ENCODE measurements around the gene TESMIN. TPM values are rescaled to one million over a fixed set of nuclear protein-coding genes. Genes with fewer than 3 reads are reported as not detected.

TESMIN gene
- total RNA-seq, 2 experiments from 2014 or later, result 3.4 to 4.9 TPM

- CTCF ChIA-PET, result no interaction called here
- peaks cover 5% of the 10 kb centered on the region for H3K27me3 Mint-ChIP-seq
- POLR2A ChIA-PET, result no interaction called here
- no peak for ATAC-seq
- no peaks in the 10 kb centered on the region for H3K4me1 Mint-ChIP-seq (ENCODE audit: low read depth)
- H3K9me3 Mint-ChIP-seq, result peaks cover 9% of the 10 kb centered on the region
- no peak overlapping the region for H3K27ac Mint-ChIP-seq
- H3K36me3 Mint-ChIP-seq (ENCODE audit: low read depth), result peaks cover 5% of the 10 kb centered on the region
- intact Hi-C loops (cut with micrococcal nuclease), result no loop called here
- DNase-seq, result no peak
- TF ChIP-seq CTCF (IDR thresholded peaks at IDR 0.05), result no peak
- H3K4me3 Mint-ChIP-seq, result no peak overlapping the region
Observed at GRCh38 chr11:68721075-68721474, 30.2 kb downstream of the TESMIN start.

- CTCF ChIA-PET, result no interaction called here
Observed at GRCh38 chr11:68715456-68716122, 35.7 kb downstream of the TESMIN start.

GRCh38 chr11:68714060-68714856 is 37.1 kb downstream of the TESMIN start:
- no peak for DNase-seq
- ChIA-PET POLR2A (interaction anchor here (0.6 kb wide), 1 partner anchor 15 kb away, joined by 4 read pairs; no protein-coding TSS in a partner anchor), CTCF (interaction anchor here (1.0 kb wide), 1 partner anchor 85 kb away, joined by 3 read pairs; no protein-coding TSS in a partner anchor)
- TF ChIP-seq CTCF (IDR thresholded peaks at IDR 0.05), result no peak
- Mint-ChIP-seq H3K27ac (no peak overlapping the region), H3K36me3 (ENCODE audit: low read depth) (no peaks in the 10 kb centered on the region), H3K4me1 (ENCODE audit: low read depth) (no peaks in the 10 kb centered on the region), H3K9me3 (no peaks in the 10 kb centered on the region), H3K4me3 (no peak overlapping the region), H3K27me3 (no peaks in the 10 kb centered on the region)
- ATAC-seq, result no peak
- intact Hi-C loops (cut with micrococcal nuclease), result no loop called here

More at GRCh38 chr11:68715456-68716122, 35.7 kb downstream of the TESMIN start:
- ATAC-seq, result no peak
- peaks cover 9% of the 10 kb centered on the region for H3K9me3 Mint-ChIP-seq
- intact Hi-C loops (cut with micrococcal nuclease), result no loop called here
- no peak for DNase-seq
- peaks cover 5% of the 10 kb centered on the region for H3K27me3 Mint-ChIP-seq
- no peak overlapping the region for H3K4me3 Mint-ChIP-seq
- POLR2A ChIA-PET, result no interaction called here
- H3K4me1 Mint-ChIP-seq (ENCODE audit: low read depth), result no peaks in the 10 kb centered on the region
- no peak for TF ChIP-seq CTCF (IDR thresholded peaks at IDR 0.05)
- H3K27ac Mint-ChIP-seq, result no peak overlapping the region
- H3K36me3 Mint-ChIP-seq (ENCODE audit: low read depth), result peaks cover 5% of the 10 kb centered on the region

GRCh38 chr11:68711114-68711513 is 40.2 kb downstream of the TESMIN start:
- Mint-ChIP-seq H3K27me3 (no peaks in the 10 kb centered on the region), H3K4me1 (ENCODE audit: low read depth) (no peaks in the 10 kb centered on the region), H3K27ac (no peak overlapping the region), H3K9me3 (no peaks in the 10 kb centered on the region), H3K36me3 (ENCODE audit: low read depth) (no peaks in the 10 kb centered on the region), H3K4me3 (no peak overlapping the region)
- ChIA-PET CTCF (no interaction called here), POLR2A (interaction anchor here (0.8 kb wide), 1 partner anchor 61 kb away, joined by 3 read pairs; no protein-coding TSS in a partner anchor)
- TF ChIP-seq CTCF (IDR thresholded peaks at IDR 0.05), result no peak
- DNase-seq (no peak), ATAC-seq (no peak)
- intact Hi-C loops (cut with micrococcal nuclease), result no loop called here

GRCh38 chr11:68710409-68710808 is 40.9 kb downstream of the TESMIN start:
- POLR2A ChIA-PET, result no interaction called here
- no peak for ATAC-seq
- CTCF ChIA-PET, result no interaction called here
- H3K27ac Mint-ChIP-seq, result no peak overlapping the region
- H3K36me3 Mint-ChIP-seq (ENCODE audit: low read depth), result no peaks in the 10 kb centered on the region
- H3K4me3 Mint-ChIP-seq, result no peak overlapping the region
- no peak for DNase-seq
- no peak for TF ChIP-seq CTCF (IDR thresholded peaks at IDR 0.05)
- intact Hi-C loops (cut with micrococcal nuclease), result no loop called here
- no peaks in the 10 kb centered on the region for H3K27me3 Mint-ChIP-seq
- H3K4me1 Mint-ChIP-seq (ENCODE audit: low read depth), result no peaks in the 10 kb centered on the region
- H3K9me3 Mint-ChIP-seq, result no peaks in the 10 kb centered on the region
